AG08395 (cell line): Measurements from ENCODE around the gene PTGDS.
"Not testable (repeated sequence)": the region's sequence is repeated elsewhere in the genome, so short reads cannot be mapped to it uniquely, and the experiment has no call there.

Experiments used
- DNase-seq: peaks from one replicate; pipeline ENCODE4 v3.0.0; 2012; ENCODE audit warnings: mixed read lengths, low spot score

Gene PTGDS

GRCh38 chr9:136992819-136993369 lies 15.6 kb downstream of the PTGDS start:
- no peak for DNase-seq

- DNase-seq, result no peak
These were observed 17.0 kb downstream of the PTGDS start for GRCh38 chr9:136994180-136994887.

DNA sequence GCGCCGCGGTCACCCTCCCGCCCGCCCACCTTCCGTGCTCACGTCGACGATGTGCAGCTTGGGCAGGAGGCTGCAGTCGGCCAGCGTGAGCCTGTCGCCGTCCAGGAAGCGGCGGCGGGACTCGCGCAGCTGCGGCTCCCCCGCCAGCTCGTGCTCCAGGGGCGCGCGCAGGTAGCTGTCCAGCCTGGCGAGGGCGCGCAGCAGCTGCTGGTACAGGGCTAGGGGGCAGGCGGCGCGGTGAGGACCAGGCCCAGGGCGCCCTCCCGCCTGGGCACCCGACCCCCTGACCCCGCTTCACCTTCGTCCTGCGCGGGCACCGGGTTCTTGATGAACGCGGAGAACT lies 17.6 kb downstream of the PTGDS start:
- DNase-seq, result no peak

DNA sequence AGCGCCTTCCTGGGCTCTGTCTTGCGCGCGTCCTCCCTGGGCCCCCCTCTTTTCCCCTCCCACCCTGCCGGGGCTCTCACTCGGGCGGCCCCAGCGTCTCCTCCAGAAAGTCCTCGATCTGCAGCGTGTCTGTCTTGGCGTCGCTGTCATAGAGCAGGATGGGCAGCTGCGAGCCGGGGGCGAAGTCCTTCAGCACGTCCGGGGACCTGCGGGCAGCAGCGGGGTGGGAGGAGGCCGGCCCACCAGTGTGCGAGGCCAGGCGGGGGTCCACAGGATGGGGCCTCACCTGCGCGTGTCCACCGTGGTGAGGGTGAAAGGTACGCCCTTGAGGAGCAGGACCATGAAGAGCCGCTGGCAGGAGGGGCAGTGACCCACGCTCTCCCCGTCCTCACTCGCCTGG lies 18.1 kb downstream of the PTGDS start:
- no peak for DNase-seq

DNA sequence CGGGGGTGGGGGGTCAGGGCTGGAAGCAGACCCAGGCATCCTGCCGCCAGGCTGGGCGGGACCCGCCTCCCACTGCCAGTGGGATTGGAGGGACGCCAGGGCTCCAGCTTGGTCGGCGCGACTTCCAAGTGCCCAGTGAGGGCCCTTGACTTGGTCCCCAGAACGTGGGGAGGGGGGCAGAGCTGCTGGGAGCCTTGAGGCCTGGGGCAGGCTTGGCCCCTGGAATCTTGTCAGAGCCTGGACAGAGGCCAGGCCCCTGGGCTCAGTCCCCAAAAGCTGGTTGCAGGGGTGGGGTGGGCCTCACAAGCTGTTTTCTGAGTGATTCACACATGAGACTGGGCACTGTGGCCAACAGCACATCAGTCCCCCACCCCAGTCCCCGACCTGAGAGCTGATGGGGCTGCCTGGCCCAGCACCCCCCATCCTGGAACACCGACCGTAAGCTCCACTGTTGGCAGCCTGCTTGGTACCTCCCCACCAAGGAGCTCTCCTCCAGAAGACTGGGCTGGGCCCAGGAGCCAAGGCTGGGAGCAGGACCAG lies 18.5 kb downstream of the PTGDS start:
- DNase-seq, result peak; percentile 56

- DNase-seq, result no peak
These were observed 19.3 kb downstream of the PTGDS start, which contains the start of gene CLIC3 for GRCh38 chr9:136996361-136997292. CLIC3 (minus strand) TSS chr9:136996568; CDS start chr9:136996543, 25 bp downstream.

- DNase-seq, result no peak
These were observed 20.1 kb downstream of the PTGDS start for GRCh38 chr9:136997371-136997770.

DNA sequence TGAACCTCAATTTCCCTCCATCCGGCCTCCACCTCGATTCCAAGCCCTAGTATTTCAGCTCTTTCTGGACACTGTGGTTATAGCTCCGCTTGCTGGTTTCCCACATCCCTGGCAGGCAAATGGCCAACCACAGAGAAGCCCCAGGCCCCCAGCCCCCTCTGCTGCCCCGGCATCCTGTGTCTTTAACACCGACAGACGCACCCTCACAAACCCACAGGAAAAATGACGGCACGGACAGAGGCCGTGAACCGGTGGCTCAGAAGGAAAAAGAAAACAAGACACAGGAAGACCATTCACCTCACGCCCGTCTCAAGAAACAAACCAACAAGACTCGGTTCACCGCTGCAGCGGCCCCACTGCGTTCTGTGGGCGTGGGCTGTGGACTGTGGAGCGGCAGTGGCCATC lies 20.5 kb downstream of the PTGDS start:
- DNase-seq, result no peak

DNA sequence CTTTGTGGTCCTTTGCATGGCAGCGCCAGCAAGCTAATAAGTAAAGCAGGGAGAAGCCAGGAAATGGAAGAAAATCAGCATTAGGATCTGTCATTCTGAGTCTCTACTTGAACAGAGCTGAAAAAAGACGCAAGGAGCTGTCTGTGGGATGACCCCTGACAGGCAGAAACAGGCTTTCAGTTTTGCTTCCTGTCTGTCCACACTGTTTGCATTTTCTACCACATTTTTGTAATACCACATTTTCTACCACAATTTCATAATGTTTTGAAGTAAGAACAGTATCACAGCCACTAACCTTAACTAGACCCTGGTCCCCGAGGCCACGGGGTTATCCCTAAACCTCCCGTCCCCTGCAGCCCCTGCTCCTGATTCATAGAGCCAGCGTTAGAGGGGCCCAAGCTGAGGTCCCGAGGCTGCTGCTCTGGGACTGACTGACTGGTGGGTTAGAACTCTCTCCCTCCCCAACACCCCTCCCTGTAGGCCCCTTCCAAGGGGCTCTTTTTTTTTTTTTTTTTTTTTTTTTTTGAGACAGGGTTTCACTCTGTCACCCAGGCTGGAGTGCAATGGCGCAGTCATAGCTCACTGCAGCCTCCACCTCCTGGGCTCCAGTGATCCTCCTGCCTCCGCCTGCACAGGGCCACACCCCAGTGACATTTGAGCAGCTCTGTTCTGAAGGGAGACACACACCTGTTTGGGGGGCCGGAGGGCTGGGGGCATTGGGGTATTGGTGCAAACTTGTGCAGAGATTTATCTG lies 23.1 kb downstream of the PTGDS start:
- DNase-seq, result peak; percentile 69

GRCh38 chr9:137001857-137002645 lies 24.7 kb downstream of the PTGDS start:
- no peak for DNase-seq

DNA sequence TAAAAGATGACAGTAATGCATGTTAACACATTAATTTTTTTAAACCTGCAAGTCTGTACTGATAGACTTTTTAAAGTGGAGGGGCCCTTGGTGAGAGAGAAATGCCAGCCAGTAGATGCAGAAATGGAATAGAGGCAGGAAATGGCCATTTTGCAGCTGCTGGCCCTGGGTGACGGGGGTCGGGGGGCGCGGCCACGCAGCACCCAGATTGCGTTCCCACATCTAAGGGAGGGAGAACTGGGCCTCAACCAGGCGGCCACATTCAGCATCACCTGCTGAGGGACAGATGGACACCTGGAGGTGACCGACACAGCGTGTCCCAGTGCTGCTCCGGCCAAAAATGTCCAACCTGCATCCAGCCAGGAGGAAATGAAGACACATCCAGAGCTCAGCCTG lies 25.3 kb downstream of the PTGDS start:
- DNase-seq, result no peak

DNA sequence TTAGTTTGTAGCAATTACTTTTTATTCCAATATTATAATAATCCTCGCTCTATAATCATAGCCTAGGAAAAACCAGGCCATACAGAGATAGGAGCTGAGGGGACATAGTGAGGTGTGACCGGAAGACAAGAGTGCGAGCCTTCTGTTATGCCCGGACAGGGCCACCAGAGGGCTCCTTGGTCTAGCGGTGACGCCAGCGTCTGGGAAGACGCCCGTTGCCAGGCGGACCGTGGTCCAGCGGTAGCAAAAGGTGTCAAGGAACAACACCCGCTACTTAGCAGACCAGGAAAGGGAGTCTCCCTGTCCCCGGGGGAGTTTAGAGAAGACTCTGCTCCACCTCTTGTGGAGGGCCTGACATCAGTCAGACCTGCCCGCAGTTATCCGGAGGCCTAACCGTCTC lies 27.0 kb downstream of the PTGDS start:
- not testable (repeated sequence) for DNase-seq

DNA sequence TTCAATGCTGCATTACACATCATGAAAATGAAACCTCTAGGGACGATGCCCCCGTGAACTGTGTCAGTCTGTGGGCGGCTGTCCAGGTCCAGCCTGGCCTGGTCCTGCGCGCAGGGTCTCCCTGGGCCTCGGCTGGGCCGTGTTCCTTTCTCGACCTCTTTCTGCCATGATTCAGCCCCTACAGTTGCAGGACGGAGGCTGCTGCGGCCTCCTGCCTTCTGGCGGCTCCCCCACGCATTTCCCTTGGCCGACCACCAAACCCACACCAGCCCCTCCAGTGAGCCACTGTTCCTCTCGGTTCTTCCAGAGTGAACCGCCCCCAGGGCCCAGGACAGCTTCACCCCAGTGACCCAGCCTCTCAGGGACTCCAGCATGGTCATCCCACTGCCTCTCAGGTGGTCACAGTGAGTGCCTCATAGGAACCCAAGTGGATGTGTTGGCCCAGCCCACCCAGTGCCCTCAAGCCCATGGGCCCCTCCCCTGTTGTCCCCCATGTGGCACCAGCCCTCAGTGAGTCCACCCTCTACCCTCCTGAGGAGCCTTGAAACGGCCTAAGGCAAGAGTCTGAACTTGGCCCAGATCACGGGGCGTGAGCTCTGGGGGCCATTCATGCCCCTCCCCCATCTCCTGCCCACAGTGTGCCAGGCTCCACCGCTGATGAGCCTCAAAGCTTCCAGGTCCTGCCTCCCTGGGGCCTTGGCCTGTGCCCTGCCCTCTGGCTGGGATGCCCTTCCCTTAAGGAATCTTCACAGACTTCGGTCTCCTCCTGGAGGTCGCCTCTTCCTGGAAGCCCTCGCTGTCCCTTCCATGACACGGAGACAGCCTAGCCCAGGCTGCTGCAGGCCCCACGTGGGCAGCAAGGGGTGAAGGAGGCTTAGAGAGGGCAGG lies 29.1 kb downstream of the PTGDS start:
- DNase-seq, result no peak

DNA sequence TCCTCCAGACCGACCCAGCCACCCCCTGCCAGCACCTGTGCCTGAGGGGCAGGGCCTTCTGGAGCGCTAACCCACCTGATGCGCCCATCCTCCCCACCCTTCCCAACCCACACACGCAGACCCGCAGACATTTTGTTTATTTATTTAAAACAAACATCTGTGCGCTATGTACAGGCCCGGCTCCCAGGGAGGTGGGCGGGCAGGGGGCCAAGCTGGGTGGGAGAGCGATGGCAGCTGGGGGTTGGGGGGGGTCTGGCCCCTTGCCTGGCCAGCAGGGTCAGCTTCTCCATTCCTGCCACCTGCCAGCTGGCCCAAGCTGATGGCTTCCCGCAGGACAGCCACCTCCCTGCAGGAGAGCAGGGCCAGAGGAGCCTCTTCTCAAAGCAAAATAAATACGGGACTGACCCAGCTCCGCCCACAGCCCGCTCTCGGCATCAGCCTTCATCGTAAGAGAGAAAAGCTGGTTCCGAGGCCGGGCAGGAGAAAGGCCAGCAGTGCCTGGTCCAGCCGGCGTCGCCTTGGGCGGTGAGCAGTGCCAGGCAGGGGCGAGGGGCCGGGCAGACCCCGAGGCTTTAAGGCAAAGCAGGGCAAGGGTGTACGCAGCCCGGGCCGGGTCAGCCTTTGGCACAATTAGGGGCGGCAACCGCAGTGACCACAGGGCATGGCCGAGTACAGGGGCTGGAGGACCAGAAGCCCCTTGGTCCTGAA lies 30.0 kb downstream of the PTGDS start:
- no peak for DNase-seq

GRCh38 chr9:137007816-137008270 lies 30.5 kb downstream of the PTGDS start:
- no peak for DNase-seq

GRCh38 chr9:137008312-137008711 lies 31.0 kb downstream of the PTGDS start:
- no peak for DNase-seq

- no peak for DNase-seq
These were observed 31.9 kb downstream of the PTGDS start for GRCh38 chr9:137009217-137009616.

DNA sequence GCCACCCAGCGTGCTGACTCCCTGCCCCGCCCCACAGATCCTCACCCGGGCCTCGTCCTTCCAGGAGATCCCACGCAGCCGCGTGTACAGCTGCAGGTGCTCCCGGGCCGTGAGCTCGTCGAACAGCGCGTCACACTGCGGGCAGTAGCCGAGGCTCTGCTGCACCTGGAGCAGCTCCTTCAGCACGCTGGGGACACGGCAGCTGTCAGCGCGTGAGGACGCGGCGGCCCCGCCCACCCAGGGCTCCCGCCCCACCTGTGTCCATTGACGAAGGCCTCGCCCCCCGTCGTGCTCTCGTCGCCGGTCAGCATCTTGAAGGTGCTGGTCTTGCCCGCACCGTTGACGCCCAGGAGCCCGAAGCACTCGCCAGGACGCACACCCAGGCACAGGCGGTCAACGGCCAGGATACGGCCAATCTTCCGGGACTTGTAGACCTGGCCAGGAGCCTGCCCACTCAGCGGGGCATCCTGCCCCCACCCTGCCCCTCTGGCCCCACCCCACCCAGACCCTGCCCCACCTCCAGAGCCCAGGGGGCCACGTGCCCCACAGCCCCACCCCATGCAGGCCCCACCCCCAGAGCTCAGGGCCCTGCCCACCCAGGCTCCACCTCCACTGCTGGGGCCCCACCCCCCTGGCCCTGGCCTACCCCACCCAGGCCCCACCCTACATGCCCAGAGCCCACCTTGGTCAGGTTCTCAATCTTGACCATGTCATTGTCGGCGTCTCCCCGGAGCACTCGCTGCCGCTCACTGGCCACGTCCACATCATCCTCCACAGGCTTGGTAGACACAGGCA lies 32.8 kb downstream of the PTGDS start:
- no peak for DNase-seq

DNA sequence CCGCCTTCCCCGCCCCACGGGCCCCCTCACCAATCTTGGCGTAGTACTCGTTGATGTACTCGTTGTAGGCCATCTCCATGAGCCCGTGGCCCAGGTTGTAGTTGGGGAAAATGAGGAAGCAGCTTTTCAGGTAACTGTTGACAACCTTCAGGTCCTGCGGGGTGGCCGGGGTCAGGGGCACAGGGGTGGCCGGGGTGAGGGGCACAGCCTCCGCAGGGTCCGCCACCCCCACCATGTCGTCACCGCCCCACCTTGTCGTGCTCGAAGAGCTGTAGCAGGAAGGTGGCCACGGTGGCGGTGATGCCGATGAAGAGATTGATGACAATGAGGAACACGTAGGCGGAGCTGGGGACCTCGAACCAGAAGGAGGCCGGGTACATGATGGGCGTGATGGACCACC lies 33.9 kb downstream of the PTGDS start:
- DNase-seq, result no peak
